ENCODE measurements around the gene GEMIN8. TPM values are rescaled to one million over a fixed set of nuclear protein-coding genes. Genes with fewer than 3 reads are reported as not detected.

GEMIN8 gene
- polyA plus RNA-seq, 2 of the 4 experiments (the other 2 are of a cell fraction): 13.9 to 21.8 TPM

GRCh38 chrX:14014526-14014925, 15.2 kb downstream of the GEMIN8 start (continued):
- no peak for TF ChIP-seq REST (IDR thresholded peaks at IDR 0.05)

DNA sequence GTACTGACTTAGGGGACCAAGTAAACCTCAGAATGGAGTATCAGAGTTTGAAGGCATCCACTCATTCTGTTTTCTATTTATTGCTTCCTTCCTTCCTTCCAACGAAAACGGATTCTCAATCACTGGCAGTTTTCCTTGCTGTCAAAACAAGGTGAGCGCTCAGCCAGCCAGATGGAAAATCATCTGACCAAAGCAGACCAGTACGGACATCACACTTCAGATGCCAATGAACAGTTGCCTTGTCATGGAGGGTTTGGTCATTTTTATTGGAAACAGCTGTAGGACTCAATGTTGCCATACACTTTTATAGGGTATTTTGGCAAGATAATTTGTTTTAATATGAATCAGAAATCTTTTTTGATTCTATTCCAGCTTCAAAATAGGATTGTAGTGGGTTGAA, 16.6 kb downstream of the GEMIN8 start:
- ATAC-seq (no peak), FAIRE-seq (no peak), DNase-seq (ENCODE audit: low read depth in 1 of 2, low spot score in 1 of 2) (no peak)
- Histone ChIP-seq H3K27ac (no peak overlapping the region), H3K4me3 (no peak overlapping the region), H3K9me3 (no peaks in the 10 kb centered on the region), H3K4me2 (no peak overlapping the region), H3K4me1 (no peaks in the 10 kb centered on the region)
- POLR2A ChIA-PET: no interaction called here
- CTCF ChIA-PET: no interaction called here
- WGBS (ENCODE audit: missing lambda C conversion rate): 92% methylated on average over 4 of the region's 4 CpGs
- no peak for TF ChIP-seq TP53 (CRISPR knock-in tag; IDR thresholded peaks at IDR 0.05)
- no peak for TF ChIP-seq EHMT2 (IDR thresholded peaks at IDR 0.05; ENCODE audit: low read depth)

DNA sequence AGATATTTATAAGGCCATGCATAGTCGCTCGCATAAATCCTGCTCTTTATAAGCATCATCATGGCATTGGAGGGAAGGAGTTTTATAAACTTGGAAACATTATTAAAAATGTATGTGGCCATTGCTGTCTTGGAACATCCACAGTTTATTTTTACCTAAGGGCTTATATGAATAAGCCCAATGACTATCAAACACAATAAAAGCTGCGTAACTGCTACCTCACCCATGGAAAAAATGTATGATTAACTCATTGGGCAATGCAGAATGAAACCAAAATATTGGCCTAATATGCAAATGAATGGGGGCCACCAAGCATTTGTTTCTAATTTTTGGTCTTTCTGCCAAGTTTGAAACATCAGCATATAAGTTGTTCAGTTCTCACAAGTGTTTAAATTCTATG, 19.1 kb downstream of the GEMIN8 start:
- no peaks in the 10 kb centered on the region for H3K4me1 ChIP-seq
- no peak for ATAC-seq
- H3K27ac ChIP-seq: no peak overlapping the region
- no peak for DNase-seq (ENCODE audit: low read depth in 1 of 2, low spot score in 1 of 2)
- H3K4me2 ChIP-seq: no peak overlapping the region
- TF ChIP-seq HDAC2 (IDR thresholded peaks at IDR 0.05) (no peak), CHD2 (IDR thresholded peaks at IDR 0.05; ENCODE audit: low read length, partially characterized antibody) (no peak), TFCP2L1 (CRISPR knock-in tag; IDR thresholded peaks at IDR 0.05) (no peak), EP300 (IDR thresholded peaks at IDR 0.05) (no peak), ZC3H11A (IDR thresholded peaks at IDR 0.05) (no peak), MYC (IDR thresholded peaks at IDR 0.05; ENCODE audit: borderline replicate concordance, low read length) (no peak), ATOH8 (CRISPR knock-in tag; IDR thresholded peaks at IDR 0.05; ENCODE audit: low read depth) (no peak), RCOR1 (IDR thresholded peaks at IDR 0.05; ENCODE audit: low read depth, low read length) (no peak), NR3C1 (IDR thresholded peaks at IDR 0.05) (no peak), HES2 (IDR thresholded peaks at IDR 0.05) (no peak), CEBPB (IDR thresholded peaks at IDR 0.05) (no peak), BHLHE40 (IDR thresholded peaks at IDR 0.05; ENCODE audit: low read depth, low read length) (no peak), MAZ (IDR thresholded peaks at IDR 0.05; ENCODE audit: borderline replicate concordance, low read depth, low read length) (no peak), EHF (CRISPR knock-in tag; IDR thresholded peaks at IDR 0.05) (no peak), NFE2L2 (conservative IDR thresholded peaks at IDR 0.05; ENCODE audit: low read length) (no peak), CBX8 (IDR thresholded peaks at IDR 0.05) (no peak), PHF8 (IDR thresholded peaks at IDR 0.05; ENCODE audit: borderline replicate concordance, low read depth) (no peak), BCL3 (IDR thresholded peaks at IDR 0.05) (no peak), RNF2 (IDR thresholded peaks at IDR 0.05; ENCODE audit: borderline replicate concordance, low read depth) (no peak)
- FAIRE-seq: peak; percentile 76
- 92% methylated on average over 3 of the region's 3 CpGs for WGBS (ENCODE audit: missing lambda C conversion rate)
- no peak overlapping the region for H3K4me3 ChIP-seq
- H3K9me3 ChIP-seq: no peaks in the 10 kb centered on the region
- ChIA-PET POLR2A (no interaction called here), CTCF (no interaction called here)
